NCI-H1417 (cell line): ENCODE measurements around the gene RBP3.
A peak's percentile ranks its signal among the peaks of the same experiment; 100 is the strongest.

Experiments used
- DNase-seq, 3 experiments: peaks; one replicate each; lab custom pipeline; 2025; lab: John Stamatoyannopoulos, UW

The RBP3 gene

DNA sequence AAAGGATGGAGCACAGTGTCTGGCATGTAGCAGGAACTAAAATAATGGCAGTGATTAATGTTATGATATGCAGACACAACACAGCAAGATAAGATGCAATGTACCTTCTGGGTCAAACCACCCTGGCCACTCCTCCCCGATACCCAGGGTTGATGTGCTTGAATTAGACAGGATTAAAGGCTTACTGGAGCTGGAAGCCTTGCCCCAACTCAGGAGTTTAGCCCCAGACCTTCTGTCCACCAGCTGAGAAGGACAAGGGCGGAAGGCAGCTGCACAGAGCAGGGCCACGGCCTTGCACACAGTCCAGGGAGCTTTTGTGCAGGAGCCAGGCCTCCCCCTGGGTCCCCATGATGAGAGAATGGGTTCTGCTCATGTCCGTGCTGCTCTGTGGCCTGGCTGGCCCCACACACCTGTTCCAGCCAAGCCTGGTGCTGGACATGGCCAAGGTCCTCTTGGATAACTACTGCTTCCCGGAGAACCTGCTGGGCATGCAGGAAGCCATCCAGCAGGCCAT is at the start of gene RBP3:
TSS of gene RBP3 (plus strand) at position 226 of the 514 bp plus-strand sequence. CDS start at position 348, 122 bp downstream.
- DNase-seq: no peak

DNA sequence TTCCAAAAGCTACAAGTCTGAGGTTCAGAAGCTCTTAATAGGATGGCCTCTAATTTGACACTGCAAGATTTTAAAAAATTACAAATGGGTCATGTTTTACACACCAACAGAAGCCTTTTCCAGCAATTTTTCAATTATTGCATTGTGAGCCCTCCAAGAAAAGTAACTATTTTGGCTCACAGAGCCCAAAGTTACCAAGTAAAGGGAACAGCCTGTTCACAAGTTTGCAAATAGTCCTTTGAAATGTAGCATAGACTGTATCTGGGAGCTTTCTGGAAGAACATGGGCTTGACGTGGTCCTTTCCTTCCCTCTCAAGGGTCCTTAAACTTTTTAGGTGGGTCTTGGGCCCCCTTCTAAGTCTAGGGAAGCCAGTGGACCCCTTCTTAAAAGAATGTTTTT is 49.4 kb upstream of the RBP3 start:
- DNase-seq: no peak

DNA sequence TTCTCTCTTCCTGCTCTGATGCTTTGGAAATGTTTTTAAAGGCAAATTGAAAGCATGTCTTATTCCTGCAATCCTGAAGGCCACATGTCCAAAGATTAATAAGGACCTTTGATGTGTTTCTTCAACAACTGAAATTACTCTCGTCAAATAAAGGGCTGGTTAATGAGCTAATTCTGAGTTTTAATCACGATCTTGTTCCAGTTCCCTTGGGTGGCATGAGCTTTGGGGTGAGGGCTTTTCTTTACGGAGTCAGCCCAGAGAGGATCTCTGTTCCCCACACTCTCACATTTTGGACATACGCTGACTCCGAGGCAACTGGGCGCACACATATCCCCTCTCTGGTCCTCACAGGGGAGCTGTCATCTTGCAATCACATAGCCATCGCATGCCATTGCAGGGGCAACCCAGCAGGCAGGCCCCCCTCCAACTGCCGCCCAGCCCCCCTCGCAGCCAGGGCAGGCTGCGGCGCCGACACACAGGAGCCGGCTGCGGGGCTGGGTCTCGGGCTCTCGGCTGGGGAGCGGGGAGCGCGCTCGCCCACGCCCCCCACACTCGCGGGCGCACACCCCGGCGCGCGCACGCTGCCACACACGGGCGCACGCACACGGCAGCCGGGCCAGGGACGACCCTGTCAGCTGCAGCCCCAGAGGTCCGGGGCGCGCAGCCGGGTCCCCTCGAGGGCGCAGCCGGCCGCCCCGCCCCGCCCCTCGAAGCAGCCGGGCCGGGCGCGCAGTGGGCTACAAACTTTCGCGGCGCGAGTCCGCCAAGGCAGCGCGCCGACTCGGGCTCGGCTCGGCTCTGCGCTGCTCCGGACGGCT is 48.3 kb upstream of the RBP3 start, which contains the start of gene GDF10:
TSS of gene GDF10 (plus strand) at position 587 of the 818 bp plus-strand sequence. CDS start 455 bp downstream, outside the sequence.
- no peak for DNase-seq

DNA sequence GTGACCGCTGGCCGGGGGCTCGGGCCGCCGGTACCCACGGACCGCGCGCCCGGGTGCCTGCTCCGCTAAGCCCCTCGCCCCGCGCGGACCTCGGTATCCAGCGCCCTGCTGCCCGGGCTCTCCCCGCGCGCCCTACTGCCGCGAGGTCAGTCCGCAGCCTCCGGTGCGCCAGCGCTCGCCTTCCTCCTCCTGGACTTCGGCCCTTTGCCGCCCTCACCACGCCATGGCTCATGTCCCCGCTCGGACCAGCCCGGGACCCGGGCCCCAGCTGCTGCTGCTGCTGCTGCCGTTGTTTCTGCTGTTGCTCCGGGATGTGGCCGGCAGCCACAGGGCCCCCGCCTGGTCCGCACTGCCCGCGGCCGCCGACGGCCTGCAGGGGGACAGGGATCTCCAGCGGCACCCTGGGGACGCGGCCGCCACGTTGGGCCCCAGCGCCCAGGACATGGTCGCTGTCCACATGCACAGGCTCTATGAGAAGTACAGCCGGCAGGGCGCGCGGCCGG is 47.7 kb upstream of the RBP3 start:
- DNase-seq: no peak

DNA sequence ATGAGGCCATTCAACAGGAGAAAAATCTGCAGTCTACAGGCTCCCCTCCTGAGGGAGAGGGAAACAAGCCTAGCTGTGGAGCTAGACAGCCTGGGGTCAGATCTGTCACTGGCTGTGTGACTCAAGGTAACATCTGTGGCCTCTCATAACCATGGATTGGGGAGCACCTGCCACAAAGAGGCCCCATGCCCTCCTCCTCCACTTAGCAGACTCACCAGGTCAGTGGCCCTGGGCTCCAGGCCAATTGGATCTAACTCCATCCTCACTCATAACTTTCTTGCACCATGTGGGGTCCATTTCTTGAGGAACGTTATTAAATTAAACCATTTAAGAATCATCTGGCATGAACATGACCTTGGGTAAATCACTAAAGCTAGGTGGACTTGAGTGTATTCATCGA is 46.3 kb upstream of the RBP3 start:
- DNase-seq: no peak

GRCh38 chr10:47303105-47303504 is 45.1 kb upstream of the RBP3 start:
- DNase-seq: no peak

DNA sequence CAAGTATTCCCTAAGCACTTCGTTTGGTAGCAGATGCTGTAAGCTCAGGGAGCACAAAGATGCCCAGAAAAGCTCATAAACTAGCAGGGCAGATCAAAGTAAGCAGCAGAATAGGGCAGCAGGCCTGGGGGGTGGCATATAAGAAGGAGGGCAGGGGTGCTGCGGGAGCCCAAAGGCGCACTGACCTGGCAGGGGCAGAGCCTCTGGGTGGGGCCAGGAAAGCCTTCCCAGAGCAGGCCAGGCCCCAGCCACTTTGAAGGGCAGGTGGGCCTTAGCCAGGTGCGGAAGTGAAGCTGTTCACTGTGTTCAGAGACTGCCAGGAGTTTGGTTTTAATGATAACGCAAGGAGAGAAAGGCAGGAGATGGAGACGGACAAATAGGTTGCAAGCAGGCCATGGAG is 44.3 kb upstream of the RBP3 start:
- no peak for DNase-seq

DNA sequence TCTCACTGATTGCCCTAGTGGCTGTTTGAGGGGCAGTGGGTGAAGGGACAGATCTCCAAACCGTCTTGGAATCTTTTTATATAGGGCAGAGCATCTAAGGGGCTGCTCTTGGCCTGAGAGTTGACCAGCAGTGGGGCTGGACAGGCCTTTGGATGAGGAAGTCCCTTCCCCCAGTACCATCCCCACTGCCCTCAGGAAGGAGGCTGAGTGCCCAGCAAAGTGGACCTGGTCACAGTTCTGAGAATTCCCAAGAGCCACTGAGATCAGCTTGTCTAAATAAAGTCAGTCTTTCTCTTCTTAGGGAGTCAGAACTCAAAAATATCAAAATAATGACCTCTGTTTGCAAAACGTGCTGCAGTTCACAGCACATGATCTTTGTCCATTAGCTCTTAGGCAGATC is 42.6 kb upstream of the RBP3 start:
- DNase-seq: no peak

GRCh38 chr10:47306387-47307210 is 41.6 kb upstream of the RBP3 start:
- DNase-seq: no peak

DNA sequence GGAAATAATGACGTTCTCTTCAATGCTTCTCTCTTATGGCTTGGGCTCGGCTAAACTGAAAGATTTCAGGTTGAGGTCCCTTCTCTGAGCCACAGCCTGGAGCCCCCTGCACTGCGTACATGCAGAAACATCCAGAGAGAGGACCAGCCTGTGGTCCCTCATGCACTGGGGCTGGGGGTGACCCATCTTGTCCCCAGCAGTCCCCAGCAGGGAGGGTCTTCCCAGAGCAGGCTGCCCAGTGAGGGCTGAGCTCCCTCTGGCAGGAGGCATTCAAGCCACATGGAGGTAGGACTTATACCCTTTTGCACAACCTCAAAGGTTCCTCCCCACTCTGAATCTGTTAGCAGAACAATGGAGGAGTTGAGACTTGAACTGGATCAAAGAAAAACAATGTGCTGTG is 40.8 kb upstream of the RBP3 start:
- no peak for DNase-seq

DNA sequence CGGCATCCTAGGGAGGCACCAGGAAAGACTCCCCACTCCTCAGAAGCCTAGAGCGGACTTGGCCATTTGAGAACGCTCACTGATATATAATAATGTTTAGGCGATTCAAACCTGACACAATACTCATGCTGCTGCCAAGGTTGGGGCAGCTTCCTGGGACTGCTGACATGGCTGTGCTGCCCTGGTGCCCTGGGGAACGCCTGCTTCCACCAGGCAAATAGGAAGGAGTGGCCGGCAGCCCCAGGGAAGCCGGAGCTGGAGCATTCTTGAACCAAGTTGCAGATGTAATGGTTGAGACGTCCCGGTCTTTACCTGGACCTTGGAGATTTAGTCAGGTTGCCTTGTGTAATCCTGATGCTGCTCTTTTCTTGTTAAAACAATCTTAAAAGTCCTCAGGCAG is 39.4 kb upstream of the RBP3 start:
- DNase-seq: no peak

DNA sequence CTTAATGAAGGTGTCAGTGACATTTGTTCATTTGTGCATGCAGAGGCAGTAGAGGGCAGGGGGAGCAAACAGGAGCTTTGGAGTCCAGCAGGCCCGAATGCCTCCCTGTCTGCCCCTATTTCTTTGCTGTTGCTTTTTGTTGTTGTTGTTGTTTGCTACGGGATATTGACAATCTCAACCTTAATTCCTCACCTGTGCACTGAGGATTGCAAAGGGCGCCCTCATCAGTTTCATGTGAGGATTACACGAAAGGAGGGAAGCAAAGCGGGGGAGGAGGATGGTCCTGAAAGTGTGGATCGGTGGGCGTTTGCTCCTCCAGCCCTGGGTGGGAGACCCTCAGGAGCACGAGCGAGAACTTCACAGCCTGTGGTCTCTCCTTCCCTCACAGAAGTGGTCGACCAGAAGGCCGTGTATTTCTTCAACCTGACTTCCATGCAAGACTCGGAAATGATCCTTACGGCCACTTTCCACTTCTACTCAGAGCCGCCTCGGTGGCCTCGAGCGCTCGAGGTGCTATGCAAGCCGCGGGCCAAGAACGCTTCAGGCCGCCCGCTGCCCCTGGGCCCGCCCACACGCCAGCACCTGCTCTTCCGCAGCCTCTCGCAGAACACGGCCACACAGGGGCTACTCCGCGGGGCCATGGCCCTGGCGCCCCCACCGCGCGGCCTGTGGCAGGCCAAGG is 38.6 kb upstream of the RBP3 start:
- DNase-seq: no peak

DNA sequence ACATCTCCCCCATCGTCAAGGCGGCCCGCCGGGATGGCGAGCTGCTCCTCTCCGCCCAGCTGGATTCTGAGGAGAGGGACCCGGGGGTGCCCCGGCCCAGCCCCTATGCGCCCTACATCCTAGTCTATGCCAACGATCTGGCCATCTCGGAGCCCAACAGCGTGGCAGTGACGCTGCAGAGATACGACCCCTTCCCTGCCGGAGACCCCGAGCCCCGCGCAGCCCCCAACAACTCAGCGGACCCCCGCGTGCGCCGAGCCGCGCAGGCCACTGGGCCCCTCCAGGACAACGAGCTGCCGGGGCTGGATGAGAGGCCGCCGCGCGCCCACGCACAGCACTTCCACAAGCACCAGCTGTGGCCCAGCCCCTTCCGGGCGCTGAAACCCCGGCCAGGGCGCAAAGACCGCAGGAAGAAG is 38.1 kb upstream of the RBP3 start:
- DNase-seq: no peak

DNA sequence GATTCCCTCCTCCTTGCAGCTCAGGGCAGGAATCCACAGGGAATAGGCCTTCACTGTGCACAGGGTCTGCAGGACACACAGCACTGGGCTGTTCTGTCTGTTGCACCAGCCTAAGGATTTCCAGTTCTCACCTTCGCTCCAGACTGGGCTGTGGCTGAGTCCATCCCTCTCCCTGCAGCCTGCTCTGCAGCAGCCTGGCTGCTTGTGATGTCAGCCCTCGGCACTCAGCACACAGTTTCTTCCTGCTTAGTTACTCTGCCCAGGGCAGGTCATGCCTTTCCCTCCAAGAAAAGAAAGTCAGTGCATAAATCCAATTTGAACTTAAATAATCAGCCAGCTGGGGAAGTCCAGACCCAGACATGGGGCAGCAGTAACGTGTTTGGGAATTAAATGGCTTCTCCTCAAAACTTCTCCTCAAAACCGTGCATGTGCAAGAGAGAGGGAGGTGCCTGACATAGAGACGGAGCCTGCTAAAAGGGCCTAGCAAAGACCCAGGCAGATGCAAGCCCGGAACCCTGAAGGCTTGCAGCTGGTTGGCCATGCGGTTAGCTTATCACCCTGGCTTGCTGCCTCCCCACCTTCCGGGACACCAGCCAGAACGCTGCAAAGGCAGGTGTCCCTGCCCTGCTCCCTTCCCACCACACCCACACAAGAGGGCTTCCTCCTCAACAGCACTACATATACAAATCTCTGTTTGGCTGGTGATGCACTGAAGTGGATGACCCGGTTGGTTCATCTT is 36.8 kb upstream of the RBP3 start:
- DNase-seq: no peak

DNA sequence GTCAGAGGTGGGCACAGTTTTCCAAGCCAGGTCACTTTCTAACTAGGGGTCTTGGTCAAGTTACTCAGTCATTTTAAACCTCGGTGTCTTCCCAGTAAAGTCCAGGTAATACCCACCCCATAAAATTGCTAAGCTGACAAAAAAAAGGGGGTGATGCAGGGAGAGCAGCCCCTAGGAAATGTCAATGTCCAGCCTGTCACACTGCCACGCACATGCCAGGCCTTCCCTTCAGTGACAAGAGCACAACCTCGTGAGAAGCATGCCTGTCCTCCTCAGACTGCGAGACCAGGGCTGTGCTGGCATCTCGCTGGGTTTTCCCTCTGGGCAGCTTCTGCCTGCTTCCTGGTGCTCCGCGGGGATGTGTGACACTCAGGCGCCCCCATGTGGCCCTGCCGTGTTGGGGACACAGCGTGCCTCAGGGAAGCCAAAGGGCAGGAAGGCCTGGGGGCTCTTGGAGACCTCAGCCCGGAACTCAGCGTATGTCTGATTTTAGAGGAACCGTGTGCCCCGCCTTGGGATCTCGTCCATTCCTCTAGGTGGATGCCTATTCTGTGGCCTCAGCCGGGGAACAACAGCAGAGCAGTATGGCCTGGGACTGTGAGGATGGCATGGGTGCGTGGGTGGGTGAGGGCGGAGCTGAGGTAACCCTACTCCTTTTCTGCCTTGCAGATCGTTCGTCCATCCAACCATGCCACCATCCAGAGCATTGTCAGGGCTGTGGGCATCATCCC is 36.1 kb upstream of the RBP3 start:
- peak; percentile 38 to 69 (median 40) for DNase-seq

DNA sequence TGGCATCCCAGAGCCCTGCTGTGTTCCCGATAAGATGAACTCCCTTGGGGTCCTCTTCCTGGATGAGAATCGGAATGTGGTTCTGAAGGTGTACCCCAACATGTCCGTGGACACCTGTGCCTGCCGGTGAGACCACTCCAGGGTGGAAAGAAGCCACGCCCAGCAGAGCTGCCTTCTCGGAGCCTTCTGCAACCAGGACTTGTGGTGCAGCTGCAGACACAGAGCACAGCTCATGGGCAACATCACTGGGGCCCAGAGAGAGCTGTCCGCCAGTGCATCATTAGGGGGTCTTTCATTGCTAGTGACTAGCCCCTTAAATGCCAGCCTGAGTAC is 35.5 kb upstream of the RBP3 start:
- DNase-seq: no peak

DNA sequence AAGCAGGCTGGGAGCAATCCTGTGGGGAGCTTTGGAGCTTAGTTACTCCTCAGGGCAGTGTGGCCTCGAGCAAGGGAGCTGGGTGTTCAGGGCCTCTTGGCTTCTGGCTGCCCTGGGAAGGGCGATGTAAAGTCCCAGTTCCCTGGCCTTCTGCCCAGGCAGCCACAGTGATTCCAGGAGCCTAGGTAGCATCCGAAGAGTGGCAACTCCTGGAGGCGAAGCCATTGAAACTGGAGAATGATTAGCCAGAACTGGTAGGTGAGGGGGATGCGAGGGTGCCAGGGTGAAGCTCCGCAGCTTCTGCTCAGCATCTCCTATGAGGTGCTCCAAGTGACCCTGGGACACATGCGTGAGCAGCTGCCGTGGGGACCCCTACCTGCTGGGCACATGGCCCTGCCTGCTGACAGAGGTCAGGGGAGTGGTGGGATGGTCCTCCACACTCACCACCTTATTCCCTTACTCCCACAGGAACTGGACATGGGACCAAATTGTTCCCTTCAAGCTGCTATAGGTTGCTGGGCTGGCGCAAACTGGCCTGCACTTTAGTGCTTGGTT is 33.7 kb upstream of the RBP3 start:
- DNase-seq: no peak

DNA sequence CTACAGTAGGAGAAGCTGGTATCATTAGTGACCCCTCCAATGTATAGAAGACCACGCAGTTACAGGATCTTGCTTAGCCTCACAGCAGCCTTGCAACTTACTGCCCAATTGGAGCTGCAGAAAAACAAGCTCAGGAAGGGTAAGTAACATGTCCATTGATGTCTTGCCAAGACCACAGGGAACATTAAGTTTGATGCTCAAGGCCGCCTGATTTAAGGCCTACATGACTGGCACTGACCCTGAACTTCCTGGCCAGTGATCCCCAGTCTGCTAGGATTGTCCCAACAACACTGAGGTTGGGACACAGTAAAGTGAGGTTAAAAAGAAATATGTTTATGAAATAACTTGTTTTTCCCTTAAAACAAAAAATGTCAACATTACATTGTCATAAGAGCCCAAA is 32.7 kb upstream of the RBP3 start:
- no peak for DNase-seq

- DNase-seq: no peak
These were observed 32.0 kb upstream of the RBP3 start for GRCh38 chr10:47316131-47316530.

GRCh38 chr10:47317251-47317650 is 30.9 kb upstream of the RBP3 start:
- no peak for DNase-seq

DNA sequence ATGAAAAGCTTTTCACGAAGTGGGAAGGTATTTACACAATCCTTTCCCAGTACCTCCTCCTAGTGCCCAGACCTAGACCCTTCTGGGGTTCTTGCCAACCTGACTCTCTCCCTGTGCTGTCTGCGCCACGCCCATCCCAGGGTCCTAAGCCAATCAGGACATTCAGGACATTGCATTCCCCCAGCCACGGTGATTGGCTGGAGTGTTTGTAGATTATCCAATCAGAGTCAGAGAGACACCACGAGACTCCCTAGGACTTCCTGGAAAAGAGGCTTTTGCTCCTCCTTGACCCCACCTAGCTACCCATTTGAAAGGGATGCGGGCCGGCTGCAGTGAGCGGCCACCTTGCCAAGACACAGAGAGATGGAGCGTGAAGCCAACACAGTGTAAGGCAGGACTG is 29.5 kb upstream of the RBP3 start:
- DNase-seq: peak in 1 of 3 experiments; percentile 0
